ENCODE measurements around the gene APBA3.

Gene APBA3

GRCh38 chr19:3788996-3789778 lies 27.7 kb upstream of the APBA3 start:
- no peak for DNase-seq (ENCODE audit: low spot score)

- no peak for DNase-seq (ENCODE audit: low spot score)
Observed at GRCh38 chr19:3785938-3786824, 24.7 kb upstream of the APBA3 start, which contains the start of gene MATK. Gene MATK, minus strand, starts transcription at chr19:3786381. Its CDS starts 1,246 bp downstream, at chr19:3785135.

DNA sequence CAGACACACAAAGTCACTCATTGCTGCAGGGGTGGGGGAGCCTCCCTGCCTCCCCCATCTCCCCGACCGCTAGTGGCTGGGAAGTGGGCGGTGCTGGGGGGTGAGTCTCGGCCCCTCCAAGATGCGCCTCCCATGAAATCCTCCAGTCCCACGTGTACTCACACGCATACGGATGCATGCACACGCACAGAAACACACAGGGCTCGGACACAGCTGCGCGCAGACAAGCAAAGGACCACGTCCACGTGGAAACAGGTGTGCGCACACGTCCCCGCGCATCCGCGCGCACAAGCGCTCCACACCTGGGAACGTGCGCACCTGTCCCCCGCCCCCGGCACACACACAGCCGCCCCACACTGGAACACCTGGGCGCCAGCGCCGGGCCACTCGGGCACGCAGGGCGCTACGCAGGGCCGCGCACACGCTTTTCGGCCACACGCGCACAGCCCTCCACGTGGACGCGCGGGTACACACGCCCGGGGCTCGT lies 24.0 kb upstream of the APBA3 start:
- DNase-seq (ENCODE audit: low spot score) = no peak

DNA sequence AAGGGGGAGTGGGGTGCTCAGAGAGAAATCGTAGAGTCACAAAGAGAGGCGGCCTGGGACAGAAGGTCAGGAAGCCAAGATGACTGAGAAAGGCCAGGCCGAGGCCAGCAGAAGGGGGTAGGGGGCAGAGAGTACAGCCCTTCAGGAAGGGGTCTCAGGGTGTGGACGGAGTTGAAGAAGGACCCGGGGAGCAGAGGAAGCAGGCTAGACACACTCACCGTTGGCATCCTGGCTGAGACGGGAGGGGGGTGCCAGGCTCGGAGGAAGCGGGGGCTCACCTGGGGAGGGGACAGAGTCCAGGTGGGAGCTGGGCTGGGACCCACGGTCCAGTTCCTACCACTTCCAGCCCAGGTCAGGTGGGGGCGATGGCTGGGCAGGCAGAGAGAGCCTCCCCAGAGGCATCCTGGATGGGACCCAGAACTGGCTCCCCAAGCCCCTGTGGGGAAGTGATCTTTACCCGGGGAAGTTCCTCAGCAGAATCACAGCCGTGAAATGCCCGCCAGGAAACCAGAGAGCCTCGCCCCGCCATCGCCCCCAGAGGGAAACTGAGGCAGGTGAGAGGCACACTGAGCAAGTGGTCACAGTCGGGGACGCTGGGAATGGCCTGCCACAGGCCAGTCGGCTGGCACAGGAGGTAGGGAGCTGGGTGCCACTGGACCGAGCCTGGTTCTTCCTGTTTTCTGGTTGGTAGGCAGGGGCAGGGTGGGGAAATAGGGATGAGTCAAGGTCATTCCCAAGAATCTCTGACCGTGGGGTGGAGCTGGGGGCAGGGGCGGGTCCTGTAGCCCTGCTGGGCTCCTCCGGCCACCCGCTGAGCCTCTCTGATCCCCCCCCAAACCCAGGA lies 23.3 kb upstream of the APBA3 start:
- DNase-seq (ENCODE audit: low spot score) = no peak

GRCh38 chr19:3783660-3784584 lies 22.4 kb upstream of the APBA3 start:
- DNase-seq (ENCODE audit: low spot score) = peak; percentile 68

- DNase-seq (ENCODE audit: low spot score) = no peak
Observed at GRCh38 chr19:3782903-3783302, 21.4 kb upstream of the APBA3 start.

GRCh38 chr19:3782330-3782729 lies 20.8 kb upstream of the APBA3 start:
- no peak for DNase-seq (ENCODE audit: low spot score)

- DNase-seq (ENCODE audit: low spot score) = no peak
Observed at GRCh38 chr19:3781603-3782002, 20.1 kb upstream of the APBA3 start.

DNA sequence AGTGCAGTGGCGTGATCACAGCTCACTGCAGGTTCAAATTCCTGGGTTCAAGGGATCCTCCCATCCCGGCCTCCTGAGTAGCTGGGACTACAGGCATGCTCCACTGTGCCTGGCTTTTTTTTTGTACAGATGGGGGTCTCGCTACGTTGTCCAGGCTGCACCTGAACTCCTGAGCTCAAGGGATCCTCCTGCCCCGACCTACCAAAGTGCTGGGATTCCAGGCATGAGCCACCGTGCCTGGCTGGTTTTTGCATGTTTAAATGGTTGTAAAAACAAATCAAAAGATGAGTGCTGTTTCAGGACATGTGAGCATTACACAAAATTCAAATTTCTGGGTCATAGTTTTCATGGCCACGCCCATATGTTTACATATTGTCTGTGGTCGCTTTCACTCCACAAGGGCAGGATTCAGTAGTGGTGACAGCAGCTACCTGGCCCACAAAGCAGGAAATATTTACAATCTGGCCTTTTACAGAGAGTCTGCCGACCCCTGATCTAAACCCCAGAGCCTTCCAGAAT lies 19.4 kb upstream of the APBA3 start:
- no peak for DNase-seq (ENCODE audit: low spot score)

GRCh38 chr19:3778899-3779723 lies 17.6 kb upstream of the APBA3 start:
- no peak for DNase-seq (ENCODE audit: low spot score)

DNA sequence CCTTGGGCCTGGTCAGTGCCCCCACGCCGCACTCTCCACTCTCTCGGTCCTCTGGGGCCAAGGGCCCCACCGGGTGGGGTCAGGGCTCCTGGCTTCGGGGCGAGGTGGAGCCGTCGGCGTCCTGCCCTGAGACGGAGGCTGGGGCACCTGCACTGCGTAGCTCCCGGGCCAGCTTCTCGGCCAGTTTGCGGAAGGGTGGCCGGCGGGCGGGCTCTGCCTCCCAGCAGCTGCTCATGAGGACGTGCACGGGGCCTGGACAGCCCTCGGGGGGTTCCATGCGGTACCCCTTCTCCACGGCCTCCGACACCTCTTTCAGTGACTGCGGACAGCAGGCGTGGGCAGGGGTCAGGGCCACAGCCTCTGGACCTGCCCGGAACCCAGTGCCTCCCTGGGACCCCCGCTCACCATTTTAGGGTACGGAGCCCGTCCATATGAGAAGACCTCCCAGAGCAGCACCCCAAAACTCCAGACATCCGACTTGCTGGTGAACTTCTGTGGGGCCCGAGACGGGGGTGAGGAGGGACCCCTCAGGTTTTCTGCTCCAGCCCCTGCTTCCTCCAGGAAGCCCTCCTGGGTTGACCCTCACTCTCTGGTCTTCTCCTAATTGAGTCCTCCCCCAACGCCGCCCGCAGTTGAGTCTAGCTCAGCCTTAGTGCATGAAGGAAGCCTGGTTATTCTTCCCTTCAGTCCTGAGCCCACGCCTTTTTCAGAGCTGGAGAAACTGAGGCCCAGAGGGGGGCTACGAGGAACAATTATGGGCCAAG lies 16.8 kb upstream of the APBA3 start:
- DNase-seq (ENCODE audit: low spot score) = no peak

DNA sequence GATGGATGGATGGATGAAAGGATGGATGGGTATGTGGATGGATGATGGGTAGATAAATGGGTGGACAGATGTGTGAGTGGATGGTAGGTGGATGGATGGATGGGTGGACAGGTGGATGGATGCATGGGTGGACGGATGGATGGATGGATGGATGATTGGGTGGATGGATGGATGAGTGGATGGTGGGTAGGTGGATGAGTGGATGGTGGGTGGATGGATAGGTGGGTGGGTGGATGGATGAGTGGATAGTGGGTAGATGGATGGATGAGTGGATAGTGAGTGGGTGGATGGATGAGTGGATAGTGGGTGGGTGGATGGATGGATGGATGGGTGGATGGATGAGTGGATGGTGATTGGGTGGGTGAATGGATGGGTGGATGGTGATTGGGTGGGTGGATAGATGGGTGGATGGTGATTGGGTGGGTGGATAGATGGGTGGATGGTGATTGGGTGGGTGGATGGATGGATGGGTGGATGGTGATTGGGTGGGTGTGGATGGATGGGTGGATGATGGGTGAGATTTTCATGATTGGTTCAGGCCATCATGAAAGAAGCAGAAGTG lies 15.1 kb upstream of the APBA3 start:
- no peak for DNase-seq (ENCODE audit: low spot score)

GRCh38 chr19:3775831-3776230 lies 14.3 kb upstream of the APBA3 start:
- no peak for DNase-seq (ENCODE audit: low spot score)

DNA sequence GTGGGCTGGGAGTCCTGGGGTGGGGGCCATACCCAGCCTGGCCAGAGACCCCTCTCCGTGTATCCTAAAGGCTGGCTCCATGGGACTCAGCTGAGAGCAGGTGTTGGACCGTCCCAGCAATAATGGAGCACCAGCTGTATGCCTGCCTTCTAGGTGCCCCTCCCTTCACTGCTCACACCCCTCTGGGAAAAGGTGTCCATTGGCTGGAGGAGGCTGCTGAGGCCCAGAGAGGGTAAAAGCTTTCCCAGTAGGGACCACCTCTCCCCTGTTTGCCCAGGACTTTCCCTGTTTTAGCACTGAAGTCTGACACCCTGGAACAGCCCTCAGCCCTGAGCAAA lies 13.9 kb upstream of the APBA3 start:
- DNase-seq (ENCODE audit: low spot score) = no peak

DNA sequence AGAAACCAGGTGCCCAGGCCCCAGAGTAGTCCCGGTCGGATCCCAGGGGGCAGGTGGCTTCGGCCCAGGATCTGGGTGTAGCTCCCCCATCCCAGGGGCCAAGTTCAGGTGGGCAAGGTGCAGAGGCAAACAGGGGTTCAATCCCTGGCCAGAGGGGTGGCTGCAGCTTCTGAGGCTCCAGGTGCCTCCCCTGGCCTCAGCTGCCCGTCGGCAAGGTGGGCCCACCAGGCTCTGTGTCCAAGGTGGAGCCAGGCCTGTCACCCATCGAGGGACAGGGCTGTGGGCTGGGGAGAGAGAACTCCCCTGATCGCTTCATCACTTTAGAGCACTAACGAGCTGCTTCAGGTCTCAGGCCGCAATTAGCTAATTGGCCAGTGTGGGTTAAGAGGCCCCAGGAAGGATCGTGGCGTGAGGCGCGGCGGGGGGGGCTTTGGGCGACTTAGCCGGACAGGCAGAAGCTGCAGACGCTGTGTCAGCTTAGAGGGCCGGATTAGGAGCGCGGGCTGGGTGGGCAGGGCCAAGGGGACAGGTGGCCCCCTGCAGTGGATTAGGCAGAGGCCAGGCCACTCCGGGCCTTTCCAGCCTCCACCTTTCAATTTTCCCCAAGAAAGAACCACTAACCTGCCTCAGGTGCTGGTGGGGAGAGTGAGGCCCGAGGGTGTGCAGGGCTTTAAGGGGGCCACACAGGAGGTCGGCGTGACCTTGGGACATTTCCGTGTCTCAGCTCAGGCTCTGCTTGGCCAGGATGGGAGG lies 13.3 kb upstream of the APBA3 start:
- DNase-seq (ENCODE audit: low spot score) = no peak

- DNase-seq (ENCODE audit: low spot score) = no peak
Observed at GRCh38 chr19:3773814-3774515, 12.5 kb upstream of the APBA3 start.

- no peak for DNase-seq (ENCODE audit: low spot score)
Observed at GRCh38 chr19:3771906-3772455, 10.5 kb upstream of the APBA3 start, which contains the start of gene RAX2. Gene RAX2, minus strand, starts transcription at chr19:3772228. Its CDS starts 486 bp downstream, at chr19:3771742.

All from SK-N-DZ (cell line).